PFSK-1 (cell line): ENCODE measurements around the gene TMBIM4.

Source experiments
- FOXP2 ChIP-seq: optimal IDR thresholded peaks from 2 replicates; pipeline ENCODE3; 2011; ENCODE audit warnings: borderline replicate concordance, control low read depth, inconsistent platforms; ENCODE audit not compliant: insufficient read depth; ENCODE audit errors: extremely low read length, extremely low read depth
- POLR2AphosphoS5 ChIP-seq: IDR thresholded peaks from 2 replicates; pipeline ENCODE4 v1.6.1; 2012; ENCODE audit warnings: low read depth, mild to moderate bottlenecking, control low read depth, low read length, moderate library complexity
- SIN3A ChIP-seq: IDR thresholded peaks from 2 replicates; pipeline ENCODE4 v1.6.1; 2012; ENCODE audit warnings: mild to moderate bottlenecking, low read length, moderate library complexity, borderline replicate concordance; ENCODE audit not compliant: insufficient read depth
- TAF1 ChIP-seq: IDR thresholded peaks from 2 replicates; pipeline ENCODE4 v1.6.1; 2012; ENCODE audit warnings: low read length, control low read depth, borderline replicate concordance; ENCODE audit not compliant: insufficient read depth
- TF ChIP-seq, protein P1 (sequence below), 2 experiments: IDR thresholded peaks; 2 replicates each; pipeline versions ENCODE4 v1.6.1 to v1.8.0; 2011 to 2012; ENCODE audit warnings: low read depth in 2 of 2, low read length in 2 of 2, control low read depth in 1 of 2, inconsistent platforms in 1 of 2, mild to moderate bottlenecking in 1 of 2, moderate library complexity in 1 of 2; ENCODE audit not compliant: insufficient read depth in 1 of 2

DNA sequence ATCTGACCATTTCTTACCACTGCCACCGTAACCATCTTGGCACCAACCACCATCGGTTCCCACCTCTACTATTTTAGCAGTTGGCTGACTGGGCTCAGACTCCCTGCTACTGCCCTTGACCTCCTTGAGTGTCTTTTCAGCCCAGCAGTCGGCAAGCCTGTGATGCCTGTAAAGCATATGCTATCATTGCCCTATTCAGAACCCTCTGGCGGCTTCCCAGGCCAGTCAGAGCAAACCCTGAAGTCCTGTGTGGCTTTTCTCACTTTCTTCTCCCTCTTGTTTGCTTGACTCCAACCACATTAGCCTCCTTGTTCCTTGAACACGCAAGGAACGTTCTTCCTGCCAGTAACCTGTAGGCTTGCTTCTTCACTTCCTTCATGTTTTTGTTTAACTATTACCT, 25.4 kb upstream of the TMBIM4 start:
- TF ChIP-seq, protein P1, sequence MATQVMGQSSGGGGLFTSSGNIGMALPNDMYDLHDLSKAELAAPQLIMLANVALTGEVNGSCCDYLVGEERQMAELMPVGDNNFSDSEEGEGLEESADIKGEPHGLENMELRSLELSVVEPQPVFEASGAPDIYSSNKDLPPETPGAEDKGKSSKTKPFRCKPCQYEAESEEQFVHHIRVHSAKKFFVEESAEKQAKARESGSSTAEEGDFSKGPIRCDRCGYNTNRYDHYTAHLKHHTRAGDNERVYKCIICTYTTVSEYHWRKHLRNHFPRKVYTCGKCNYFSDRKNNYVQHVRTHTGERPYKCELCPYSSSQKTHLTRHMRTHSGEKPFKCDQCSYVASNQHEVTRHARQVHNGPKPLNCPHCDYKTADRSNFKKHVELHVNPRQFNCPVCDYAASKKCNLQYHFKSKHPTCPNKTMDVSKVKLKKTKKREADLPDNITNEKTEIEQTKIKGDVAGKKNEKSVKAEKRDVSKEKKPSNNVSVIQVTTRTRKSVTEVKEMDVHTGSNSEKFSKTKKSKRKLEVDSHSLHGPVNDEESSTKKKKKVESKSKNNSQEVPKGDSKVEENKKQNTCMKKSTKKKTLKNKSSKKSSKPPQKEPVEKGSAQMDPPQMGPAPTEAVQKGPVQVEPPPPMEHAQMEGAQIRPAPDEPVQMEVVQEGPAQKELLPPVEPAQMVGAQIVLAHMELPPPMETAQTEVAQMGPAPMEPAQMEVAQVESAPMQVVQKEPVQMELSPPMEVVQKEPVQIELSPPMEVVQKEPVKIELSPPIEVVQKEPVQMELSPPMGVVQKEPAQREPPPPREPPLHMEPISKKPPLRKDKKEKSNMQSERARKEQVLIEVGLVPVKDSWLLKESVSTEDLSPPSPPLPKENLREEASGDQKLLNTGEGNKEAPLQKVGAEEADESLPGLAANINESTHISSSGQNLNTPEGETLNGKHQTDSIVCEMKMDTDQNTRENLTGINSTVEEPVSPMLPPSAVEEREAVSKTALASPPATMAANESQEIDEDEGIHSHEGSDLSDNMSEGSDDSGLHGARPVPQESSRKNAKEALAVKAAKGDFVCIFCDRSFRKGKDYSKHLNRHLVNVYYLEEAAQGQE (IDR thresholded peaks at IDR 0.05; ENCODE audit: insufficient read depth in 1 of 2, low read depth in 2 of 2, low read length in 2 of 2) = no peak
- TF ChIP-seq SIN3A = no peak
- no peak for TF ChIP-seq POLR2AphosphoS5
- no peak for TF ChIP-seq TAF1
- no peak for TF ChIP-seq FOXP2
